Activated CD4-positive, CD25-positive, alpha-beta regulatory T cell (primary cell): ENCODE results near the gene MRPS23.

Experiments
- DNase-seq, 4 experiments: peaks; one replicate each; lab custom pipeline; 2025; lab: John Stamatoyannopoulos, UW

MRPS23 gene

GRCh38 chr17:57794841-57795240 is 55.0 kb downstream of the MRPS23 start:
- no peak for DNase-seq

DNA sequence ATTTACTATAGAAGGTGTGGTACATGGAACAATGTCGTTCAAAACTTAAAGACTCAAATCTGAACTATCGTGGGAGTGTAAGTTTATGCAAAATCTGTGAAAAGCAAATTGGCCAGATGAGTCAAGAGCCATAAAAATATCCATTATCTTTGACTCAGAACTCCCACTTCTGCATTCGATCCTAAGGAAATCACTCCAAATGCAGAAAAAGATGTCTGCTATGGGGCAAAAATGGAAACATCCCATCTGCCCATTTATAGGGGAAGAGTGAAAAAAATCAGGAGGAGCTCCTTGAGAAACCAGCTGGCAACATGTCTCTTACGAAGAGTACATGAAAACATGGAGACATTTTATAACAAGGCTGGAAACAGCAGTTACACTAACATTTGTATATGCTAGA is 61.1 kb downstream of the MRPS23 start:
- DNase-seq: no peak

- DNase-seq: no peak
Measured at GRCh38 chr17:57785022-57785421, 64.8 kb downstream of the MRPS23 start.
